ENCODE results near the gene MYO7A.

Gene MYO7A

GRCh38 chr11:77171254-77171653 lies 43.2 kb downstream of the MYO7A start:
- DNase-seq, result no peak

GRCh38 chr11:77171885-77172665 lies 44.0 kb downstream of the MYO7A start:
- no peak for DNase-seq

DNA sequence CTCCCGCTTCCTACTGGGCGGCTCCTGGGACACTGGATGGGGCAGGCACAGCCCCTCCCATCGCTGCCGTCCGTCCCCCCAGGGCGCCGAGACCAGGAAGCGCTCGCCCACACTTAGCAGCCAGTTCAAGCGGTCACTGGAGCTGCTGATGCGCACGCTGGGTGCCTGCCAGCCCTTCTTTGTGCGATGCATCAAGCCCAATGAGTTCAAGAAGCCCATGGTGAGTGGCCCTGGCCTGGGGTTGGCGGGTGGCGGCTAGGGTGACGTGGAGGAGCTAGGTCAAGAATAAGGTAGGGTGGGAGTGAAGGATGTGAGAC lies 44.6 kb downstream of the MYO7A start:
- no peak for DNase-seq

DNA sequence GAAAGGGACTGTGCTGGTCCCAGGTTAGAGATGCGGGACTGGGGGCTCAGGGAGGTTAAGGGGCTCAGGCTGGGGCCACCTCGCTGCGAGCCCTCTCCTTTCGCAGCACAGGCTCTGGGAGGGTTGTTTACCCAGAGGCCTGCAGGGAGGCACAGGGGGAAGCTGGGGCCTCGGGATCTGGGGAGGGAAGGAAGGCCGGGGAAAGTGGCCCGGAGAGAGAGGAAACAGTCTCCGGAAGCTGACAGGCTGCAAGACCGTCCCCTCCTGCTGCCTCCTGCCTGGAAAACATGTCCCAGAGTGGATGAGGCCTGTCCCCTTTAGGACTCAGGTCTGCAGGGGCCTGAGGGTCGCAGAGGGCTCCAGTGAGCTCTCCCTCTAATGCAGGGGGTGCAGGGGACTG lies 45.4 kb downstream of the MYO7A start:
- DNase-seq, result no peak

DNA sequence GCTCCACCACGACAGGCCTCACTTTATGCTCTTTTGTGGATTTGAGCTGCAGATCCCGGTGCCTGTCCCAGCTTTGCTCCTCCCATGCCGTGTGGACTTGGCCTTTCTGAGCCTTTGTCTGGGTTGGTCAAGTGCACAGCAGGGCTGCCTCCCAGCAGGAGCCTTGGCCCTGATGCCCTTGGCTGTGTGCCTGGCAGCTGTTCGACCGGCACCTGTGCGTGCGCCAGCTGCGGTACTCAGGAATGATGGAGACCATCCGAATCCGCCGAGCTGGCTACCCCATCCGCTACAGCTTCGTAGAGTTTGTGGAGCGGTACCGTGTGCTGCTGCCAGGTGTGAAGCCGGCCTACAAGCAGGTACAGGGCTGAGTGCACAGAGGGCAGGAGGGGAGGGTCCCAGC lies 46.5 kb downstream of the MYO7A start:
- DNase-seq, result no peak

GRCh38 chr11:77175021-77175842 lies 47.2 kb downstream of the MYO7A start:
- no peak for DNase-seq

GRCh38 chr11:77175869-77176539 lies 48.0 kb downstream of the MYO7A start:
- DNase-seq, result no peak

DNA sequence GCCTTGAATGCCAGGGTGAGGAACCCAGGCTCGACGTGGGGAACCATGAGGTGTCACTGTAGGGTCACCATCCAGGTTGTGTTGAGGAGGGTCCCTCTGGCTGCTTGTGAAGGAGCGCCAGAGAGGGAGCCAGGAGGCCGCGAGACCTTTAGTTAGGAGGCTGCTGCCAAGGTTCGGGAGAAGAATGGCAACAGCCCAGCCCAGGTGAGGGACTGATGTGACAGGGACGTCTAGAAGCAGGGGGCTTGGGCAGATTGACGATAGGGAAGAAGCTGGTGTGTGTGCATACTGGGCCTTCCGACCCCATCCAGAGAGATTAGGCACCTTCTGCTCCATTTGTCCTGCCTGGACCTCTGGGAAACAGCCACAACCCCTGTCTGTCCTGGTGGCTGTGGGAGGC lies 49.0 kb downstream of the MYO7A start:
- no peak for DNase-seq

DNA sequence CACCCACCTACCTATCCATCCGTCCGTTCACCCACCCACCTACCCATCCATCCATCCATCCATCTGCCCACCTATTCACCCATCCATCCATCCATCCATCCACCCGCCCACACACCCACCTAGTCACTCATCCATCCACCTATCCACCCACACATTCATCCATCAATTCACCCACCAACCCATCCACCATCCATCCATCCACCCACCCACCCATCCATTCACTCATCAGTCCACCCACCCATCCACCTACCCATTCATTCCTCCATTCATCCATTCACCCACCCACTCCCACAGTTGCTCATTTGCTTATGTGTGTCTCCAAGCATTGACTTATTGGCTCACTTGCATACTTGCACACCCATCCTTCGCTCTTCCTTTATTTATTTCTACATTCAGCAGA lies 50.1 kb downstream of the MYO7A start:
- DNase-seq, result no peak

DNA sequence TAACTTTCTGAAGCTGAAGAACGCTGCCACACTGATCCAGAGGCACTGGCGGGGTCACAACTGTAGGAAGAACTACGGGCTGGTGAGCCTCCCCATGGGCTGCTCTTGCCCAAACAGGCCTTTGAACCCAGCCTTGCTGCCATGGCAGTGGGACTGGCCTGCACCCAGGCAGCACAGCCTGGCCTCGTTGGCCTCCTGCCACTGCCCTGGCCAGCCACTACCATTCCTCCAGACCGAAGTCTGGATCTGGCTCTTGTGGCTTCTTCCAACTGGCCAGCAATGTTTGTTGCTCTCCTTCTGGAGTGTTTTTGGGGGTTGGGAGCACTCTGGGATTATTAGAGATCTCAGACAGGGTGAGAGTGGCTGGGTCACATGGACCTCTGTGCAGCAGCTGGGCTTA lies 51.0 kb downstream of the MYO7A start:
- DNase-seq, result no peak

DNA sequence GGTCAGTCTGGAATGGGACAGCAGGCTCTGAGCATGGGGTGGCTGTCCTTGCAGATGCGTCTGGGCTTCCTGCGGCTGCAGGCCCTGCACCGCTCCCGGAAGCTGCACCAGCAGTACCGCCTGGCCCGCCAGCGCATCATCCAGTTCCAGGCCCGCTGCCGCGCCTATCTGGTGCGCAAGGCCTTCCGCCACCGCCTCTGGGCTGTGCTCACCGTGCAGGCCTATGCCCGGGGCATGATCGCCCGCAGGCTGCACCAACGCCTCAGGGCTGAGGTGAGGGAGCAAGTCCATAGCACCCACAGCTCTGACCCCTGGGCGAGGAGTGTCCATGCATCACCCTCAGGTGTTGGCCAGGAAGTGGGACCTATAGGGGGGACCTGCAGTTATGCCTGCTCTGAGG lies 51.6 kb downstream of the MYO7A start:
- DNase-seq, result no peak

- DNase-seq, result no peak
Measured at GRCh38 chr11:77180346-77180745, 52.3 kb downstream of the MYO7A start.

GRCh38 chr11:77181226-77181625 lies 53.2 kb downstream of the MYO7A start:
- no peak for DNase-seq

- no peak for DNase-seq
Measured at GRCh38 chr11:77181799-77182541, 53.9 kb downstream of the MYO7A start.

GRCh38 chr11:77182542-77183430 lies 54.7 kb downstream of the MYO7A start:
- DNase-seq, result no peak

- DNase-seq, result no peak
Measured at GRCh38 chr11:77183431-77183984, 55.5 kb downstream of the MYO7A start.

- DNase-seq, result no peak
Measured at GRCh38 chr11:77184136-77184860, 56.3 kb downstream of the MYO7A start.

- DNase-seq, result no peak
Measured at GRCh38 chr11:77186302-77186701, 58.3 kb downstream of the MYO7A start.

- DNase-seq, result no peak
Measured at GRCh38 chr11:77187111-77187750, 59.2 kb downstream of the MYO7A start.
